ENCODE results near the gene NTM. TPM values are rescaled to one million over a fixed set of nuclear protein-coding genes. Genes with fewer than 3 reads are reported as not detected.

Gene NTM
- total and polyA plus RNA-seq, 2 donors from 2014 or later: 0.92 to 10.3 TPM

- Histone ChIP-seq H3K9me3 (ENCODE audit: control insufficient read depth in 2 of 3, insufficient read depth in 1 of 3, low read length in 3 of 3) (no peaks in the 10 kb centered on the region), H3K4me3 (ENCODE audit: low read length in 3 of 3) (no peak overlapping the region), H3K36me3 (ENCODE audit: control insufficient read depth in 2 of 3, insufficient read depth in 3 of 3, low read length in 3 of 3) (no peaks in the 10 kb centered on the region), H3K9ac (ENCODE audit: low read length in 3 of 3) (no peak overlapping the region), H3K4me1 (ENCODE audit: control insufficient read depth in 2 of 3, insufficient read depth in 2 of 3, low read depth in 1 of 3, low read length in 3 of 3) (no peaks in the 10 kb centered on the region), H3K27ac (ENCODE audit: low read depth in 2 of 2, low read length in 2 of 2) (no peak overlapping the region), H3K27me3 (ENCODE audit: control insufficient read depth, insufficient read depth, low read length) (no peaks in the 10 kb centered on the region)
- no peak for FAIRE-seq
- DNase-seq: no peak
- intact Hi-C loops (cut with DNase I): no loop called here
- TF ChIP-seq CTCF (IDR thresholded peaks at IDR 0.05; ENCODE audit: borderline replicate concordance, extremely low read depth, insufficient read depth): no peak
Observed at GRCh38 chr11:131388030-131388429, 17.6 kb downstream of the NTM start.

- intact Hi-C loops (cut with DNase I): no loop called here
- Histone ChIP-seq H3K4me1 (ENCODE audit: control insufficient read depth in 2 of 3, insufficient read depth in 2 of 3, low read depth in 1 of 3, low read length in 3 of 3) (no peaks in the 10 kb centered on the region), H3K27ac (ENCODE audit: low read depth in 2 of 2, low read length in 2 of 2) (no peak overlapping the region), H3K36me3 (ENCODE audit: control insufficient read depth in 2 of 3, insufficient read depth in 3 of 3, low read length in 3 of 3) (no peaks in the 10 kb centered on the region), H3K27me3 (ENCODE audit: control insufficient read depth, insufficient read depth, low read length) (no peaks in the 10 kb centered on the region), H3K9me3 (ENCODE audit: control insufficient read depth in 2 of 3, insufficient read depth in 1 of 3, low read length in 3 of 3) (no peaks in the 10 kb centered on the region), H3K4me3 (ENCODE audit: low read length in 3 of 3) (no peak overlapping the region), H3K9ac (ENCODE audit: low read length in 3 of 3) (no peak overlapping the region)
- FAIRE-seq: no peak
- TF ChIP-seq CTCF (IDR thresholded peaks at IDR 0.05; ENCODE audit: borderline replicate concordance, extremely low read depth, insufficient read depth): no peak
- no peak for DNase-seq
Observed at GRCh38 chr11:131389582-131389981, 19.2 kb downstream of the NTM start.

GRCh38 chr11:131391176-131391575 lies 20.8 kb downstream of the NTM start:
- intact Hi-C loops (cut with DNase I): no loop called here
- H3K4me1 ChIP-seq (ENCODE audit: control insufficient read depth in 2 of 3, insufficient read depth in 2 of 3, low read depth in 1 of 3, low read length in 3 of 3): no peaks in the 10 kb centered on the region
- no peak overlapping the region for H3K9ac ChIP-seq (ENCODE audit: low read length in 3 of 3)
- H3K9me3 ChIP-seq (ENCODE audit: control insufficient read depth in 2 of 3, insufficient read depth in 1 of 3, low read length in 3 of 3): no peaks in the 10 kb centered on the region
- H3K4me3 ChIP-seq (ENCODE audit: low read length in 3 of 3): no peak overlapping the region
- no peaks in the 10 kb centered on the region for H3K36me3 ChIP-seq (ENCODE audit: control insufficient read depth in 2 of 3, insufficient read depth in 3 of 3, low read length in 3 of 3)
- no peak for TF ChIP-seq CTCF (IDR thresholded peaks at IDR 0.05; ENCODE audit: borderline replicate concordance, extremely low read depth, insufficient read depth)
- H3K27ac ChIP-seq (ENCODE audit: low read depth in 2 of 2, low read length in 2 of 2): no peak overlapping the region
- DNase-seq (no peak), FAIRE-seq (no peak)
- no peaks in the 10 kb centered on the region for H3K27me3 ChIP-seq (ENCODE audit: control insufficient read depth, insufficient read depth, low read length)
